NCI-H748 (cell line): ENCODE data around the gene ING1.
"Not testable (repeated sequence)": the region's sequence is repeated elsewhere in the genome, so short reads cannot be mapped to it uniquely, and the experiment has no call there.

Experiments
- DNase-seq: peaks from one replicate; lab custom pipeline; 2025; ENCODE audit not compliant: unreplicated experiment; lab: John Stamatoyannopoulos, UW

The ING1 gene

DNA sequence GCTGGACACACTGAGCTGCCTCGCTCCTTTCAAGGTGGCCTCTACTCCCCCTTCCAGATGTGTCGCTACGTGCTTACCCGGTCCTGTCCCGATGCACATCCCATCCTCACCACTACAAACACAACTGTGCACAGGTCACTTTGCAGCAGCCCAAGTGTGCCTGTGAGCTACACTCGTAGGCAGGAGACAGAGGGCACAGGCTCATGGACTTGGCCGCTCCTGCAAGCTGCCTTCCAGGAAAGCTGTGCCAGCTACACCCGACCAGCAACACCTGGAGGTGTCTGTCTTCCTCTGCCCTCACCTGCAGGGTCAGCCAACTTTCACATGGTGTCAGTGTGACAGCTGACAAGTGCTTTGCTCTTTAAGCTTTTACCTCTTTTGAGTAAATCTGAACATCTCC lies 23.0 kb upstream of the ING1 start:
- DNase-seq, result no peak

DNA sequence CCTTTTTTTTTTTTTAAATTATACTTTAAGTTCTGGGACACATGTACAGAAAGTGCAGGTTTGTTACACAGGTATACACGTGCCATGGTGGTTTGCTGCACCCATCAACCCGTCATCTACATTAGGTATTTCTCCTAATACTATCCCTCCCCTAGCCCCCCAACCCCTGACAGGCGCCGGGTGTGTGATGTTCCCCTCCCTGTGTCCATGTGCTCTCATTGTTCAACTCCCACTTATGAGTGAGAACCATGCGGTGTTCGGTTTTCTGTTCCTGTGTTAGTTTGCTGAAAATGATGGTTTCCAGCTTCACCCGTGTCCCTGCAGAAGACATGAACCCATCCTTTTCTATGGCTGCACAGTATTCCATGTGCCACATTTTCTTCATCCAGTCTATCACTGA lies 17.7 kb upstream of the ING1 start:
- DNase-seq, result not testable (repeated sequence)

DNA sequence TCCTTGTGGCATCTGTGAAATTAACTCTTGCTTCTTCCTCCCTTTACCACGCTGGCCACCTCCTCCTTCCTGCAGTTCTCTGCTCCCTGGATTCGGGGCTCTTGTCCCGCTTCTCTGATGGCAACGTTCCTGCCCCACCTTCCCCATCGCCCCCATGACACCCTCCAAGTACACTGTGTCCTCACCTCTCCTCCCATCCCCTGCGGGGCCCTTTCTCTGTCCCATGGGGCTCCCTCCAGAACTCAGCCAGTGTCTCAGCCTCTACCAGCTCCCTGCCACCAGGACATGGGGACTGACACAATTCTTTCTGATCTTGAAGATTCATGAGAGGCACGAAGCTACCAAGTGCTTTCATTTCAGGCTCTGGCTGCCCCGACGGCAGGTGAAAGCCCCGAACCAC lies 16.7 kb upstream of the ING1 start:
- no peak for DNase-seq

DNA sequence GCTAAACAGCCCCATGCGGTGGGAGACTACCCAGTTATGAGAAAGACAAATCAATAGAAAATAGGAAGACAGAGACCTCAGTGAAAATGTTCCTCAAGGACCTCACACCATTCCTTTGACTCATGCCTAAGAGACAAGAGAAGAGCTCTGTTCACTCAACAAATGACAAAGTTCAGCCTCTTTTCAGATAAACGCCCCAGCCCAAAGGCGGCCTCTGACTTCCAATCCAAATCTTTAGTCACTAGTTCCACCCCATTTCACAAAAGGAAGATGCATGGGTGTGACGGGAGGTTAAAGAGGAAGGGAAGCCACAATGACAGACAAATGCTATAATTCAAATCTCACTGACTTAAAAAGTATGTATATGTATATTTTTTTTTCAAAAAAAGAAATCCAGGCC lies 15.7 kb upstream of the ING1 start:
- no peak for DNase-seq

DNA sequence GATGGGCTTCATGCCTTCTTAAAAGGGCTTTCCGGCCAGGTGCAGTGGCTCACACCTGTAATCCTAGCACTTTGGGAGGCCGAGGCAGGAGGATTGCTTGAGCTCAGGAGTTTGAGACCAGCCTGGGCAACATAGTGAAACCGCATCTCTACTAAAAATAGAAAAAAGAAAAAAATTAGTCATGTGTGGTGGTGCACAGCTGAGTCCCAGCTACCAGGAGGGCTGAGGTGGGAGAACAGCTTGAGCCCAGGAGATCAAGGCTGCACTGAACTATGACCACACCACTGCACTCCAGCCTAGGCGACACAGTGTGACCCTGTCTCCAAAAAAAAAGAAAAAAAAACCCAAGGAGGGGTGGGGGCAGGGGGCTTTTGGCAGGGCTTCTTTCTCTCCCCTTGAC lies 14.8 kb upstream of the ING1 start:
- DNase-seq, result no peak

DNA sequence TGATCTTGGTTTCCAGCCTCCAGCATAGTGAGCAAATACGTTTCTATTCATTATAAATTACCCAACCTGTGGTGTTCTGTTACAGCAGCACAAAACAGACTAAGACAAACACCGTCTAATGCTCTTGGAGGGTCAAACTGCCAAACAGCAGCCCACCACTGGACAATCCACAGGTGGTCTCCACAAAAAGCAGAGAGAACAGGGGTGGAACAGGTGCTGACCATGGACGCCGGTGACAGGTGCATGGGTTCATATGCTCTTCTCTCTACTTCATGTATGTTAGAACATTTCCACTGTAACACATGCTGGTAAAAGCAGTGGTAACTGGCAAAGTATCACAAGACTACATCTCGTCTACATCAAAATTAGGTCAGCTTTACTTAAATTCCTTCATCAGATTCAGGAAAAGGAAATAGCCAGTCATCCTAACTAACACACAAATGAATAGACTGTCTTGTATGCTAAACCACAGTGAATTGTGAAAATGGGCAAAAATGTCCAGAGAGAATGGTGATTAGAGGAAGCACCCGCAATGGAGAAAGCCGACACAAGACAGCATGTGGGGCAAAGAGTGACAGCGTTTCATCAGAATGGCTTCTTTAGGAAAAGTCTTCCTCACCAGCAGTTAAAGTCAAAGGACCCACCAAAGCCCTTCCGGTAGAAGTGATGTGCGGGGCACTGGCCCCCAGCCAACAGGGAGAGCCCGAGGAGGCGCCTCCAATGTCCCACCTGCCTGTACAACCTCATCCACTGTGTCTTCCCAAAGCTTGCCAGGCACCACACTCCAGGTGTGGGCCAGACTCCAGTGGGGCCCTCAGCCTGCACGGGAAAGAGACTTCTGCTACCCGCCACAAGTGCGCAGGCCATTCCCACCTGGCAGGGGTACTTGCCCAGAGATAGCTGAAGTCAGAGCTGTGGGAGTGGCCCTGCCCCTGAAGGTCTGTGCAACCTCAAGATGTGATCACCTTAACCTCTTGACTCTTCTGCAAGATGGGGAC lies 14.1 kb upstream of the ING1 start:
- peak; percentile 68 for DNase-seq

DNA sequence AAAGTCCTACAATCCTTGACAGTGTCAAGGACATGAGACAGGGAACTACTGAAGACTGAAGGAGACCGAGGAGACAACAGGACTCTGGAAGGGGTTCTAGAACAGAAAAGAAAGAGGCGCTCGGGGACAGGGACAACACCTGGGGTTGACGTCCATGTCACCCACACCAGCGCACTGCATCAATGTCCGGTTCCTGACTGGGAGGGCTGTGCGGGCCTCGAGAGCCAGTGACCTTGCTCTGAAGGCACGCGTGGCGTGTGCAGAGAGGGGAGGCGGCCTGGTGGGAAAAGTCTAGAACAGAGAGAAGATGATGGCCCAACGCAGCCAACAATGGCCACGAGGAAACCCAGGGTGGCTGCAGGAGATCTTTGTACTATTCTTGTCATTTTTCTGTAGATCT lies 13.3 kb upstream of the ING1 start:
- DNase-seq, result no peak

DNA sequence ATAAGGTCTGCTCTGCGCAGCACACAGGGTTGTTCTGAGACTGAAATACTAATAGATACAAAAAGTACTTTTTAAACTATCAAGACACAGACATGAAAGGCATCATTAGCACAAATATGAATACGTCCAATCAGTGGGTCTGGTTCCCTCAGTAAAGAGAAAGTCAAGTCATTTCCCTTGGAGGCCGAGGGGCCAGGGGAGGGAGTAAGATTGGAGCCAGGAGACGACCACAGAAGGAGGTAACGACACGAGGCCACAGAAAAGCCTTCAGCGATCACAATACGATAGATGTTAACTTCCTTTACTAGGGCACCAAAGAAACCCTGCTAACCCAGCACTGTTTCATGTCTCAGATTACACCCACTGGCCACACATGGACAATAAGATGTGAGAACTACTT lies 12.9 kb upstream of the ING1 start:
- no peak for DNase-seq

DNA sequence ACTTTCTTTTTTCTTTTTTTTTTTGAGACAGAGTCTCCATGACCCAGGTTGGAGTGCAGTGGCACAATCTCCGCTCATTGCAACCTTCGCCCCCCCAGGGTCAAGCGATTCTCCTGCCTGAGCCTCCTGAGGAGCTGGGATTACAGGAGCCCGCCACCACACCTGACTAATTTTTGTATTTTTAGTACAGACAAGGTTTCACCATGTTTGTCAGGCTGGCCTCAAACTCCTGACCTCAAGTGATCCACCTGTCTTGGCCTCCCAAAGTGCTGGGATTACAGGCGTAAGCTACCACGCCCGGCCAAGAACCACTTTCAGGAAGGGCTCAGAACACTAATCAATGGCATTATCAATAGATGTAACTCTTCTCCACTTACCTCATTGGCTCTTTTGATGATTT lies 12.4 kb upstream of the ING1 start:
- DNase-seq, result not testable (repeated sequence)

DNA sequence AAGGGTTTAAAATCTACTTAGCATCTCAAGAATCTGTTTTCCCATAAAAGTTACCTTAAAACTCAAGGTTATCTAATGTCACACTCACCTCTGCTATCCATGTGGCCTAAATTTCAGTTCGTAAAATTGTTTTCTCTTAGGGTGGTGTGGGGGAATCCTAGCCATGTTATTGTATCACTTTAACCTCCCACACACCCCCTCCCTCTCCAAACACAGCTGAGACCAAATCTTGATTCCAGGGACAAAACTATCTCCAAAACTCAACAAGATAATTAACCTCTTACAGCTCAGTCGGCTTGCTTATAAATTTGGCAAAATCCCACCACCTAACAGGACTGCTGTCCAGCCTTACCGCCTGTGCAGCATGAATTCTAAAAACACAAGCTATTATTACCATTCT lies 11.4 kb upstream of the ING1 start:
- DNase-seq, result no peak

DNA sequence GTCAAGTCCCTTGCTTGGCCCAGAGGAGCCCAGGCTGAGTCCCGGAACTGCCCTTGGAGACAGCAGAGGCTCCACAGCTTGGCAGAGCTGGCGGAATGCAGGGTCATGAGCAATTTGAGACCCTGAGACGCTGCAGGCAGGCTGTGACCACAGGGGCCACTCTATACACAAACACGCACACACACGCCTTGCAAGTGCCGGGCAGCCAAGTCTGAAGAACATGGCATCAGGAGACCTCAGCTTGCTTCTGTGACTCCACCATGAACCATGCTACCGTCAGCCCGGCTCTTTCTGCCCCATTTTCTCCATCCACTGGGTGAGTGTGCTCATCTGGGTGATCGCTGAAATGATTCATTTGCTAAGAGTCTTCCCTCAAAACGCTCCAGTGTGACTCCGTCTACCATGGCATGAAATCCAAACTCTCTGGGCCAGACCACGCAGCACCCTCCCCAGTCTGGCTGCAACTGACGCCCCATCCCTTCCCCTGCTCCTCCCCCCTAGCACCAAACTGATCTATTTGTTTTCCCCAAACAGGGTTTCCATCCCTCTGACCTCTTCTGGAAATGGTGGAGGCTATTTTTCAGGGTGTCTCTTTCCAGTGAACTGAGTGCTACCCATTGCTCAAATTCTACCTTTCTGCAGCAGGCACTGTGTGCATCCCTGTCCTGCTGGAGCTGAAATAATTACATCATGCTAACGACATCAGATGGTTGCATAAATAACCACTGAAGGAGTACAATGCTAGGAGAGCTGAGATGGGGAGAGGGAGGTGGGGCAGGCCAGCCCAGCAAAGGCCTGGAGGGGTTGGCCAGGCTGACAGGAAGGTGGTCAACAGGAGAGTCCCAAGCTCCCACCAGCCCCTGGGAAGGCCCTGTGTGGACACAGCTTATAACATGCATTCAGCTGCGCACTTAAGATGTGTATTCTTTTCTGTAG lies 10.6 kb upstream of the ING1 start:
- no peak for DNase-seq

DNA sequence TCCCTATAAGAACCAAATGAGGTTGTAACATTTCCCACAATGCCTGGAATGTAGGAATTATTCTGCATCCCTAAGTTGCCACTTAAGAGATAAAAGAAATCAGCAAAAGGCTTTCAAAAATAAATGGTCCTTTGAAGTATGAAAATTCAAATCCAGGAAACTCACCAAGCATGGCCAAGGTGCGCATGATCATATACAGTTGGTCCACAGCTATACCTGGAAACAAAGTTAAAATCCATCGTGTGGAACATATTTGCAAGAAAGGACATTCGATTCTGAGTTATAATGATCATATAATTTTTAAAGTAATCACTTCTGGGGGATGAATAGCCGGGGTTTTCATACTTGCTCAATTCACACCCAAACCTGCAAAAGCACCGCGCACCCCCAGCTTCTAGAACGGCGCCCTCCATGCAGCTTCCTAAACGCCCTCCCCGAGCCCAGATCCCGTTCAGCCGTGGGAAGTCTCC lies 8.1 kb upstream of the ING1 start:
- DNase-seq, result no peak

DNA sequence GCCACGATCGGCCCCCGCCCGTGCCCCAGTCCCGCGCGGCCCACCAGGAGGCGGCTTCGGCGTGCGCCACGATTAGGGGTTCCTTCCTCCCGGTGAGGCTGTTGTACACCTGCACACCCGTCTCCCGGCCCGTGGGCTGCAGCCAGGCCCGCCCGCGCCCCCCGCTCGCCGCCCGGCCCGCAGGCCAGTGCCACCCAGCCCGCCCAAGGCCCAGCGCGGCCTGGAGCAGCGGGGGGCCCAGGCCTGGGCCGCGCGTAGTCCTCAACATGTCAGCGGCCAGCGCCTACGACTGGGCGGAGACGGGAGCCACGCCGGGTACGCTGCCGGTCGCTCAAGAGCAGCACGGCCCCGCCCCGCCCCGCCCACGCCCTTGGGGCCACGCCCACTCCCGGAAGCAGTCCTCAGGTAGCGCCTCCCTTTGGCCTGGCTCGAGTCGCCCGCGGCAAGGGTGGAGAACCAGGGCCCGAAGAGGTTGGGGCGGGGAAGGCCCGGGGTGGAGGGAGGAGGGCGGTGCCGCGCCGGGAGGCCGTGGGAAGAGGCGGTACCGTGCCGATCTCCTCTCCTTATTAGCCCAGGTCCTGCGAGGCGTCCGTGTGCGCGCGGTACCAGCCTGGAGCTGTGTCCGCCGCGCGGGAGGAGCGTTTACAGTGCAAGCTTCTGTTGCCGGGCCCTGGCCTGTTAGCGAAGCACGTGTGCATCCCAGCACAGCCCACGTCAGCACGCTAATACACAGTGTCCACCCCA lies 7.5 kb upstream of the ING1 start, which contains the start of gene CARS2:
CARS2 (minus strand) TSS at position 291 of the 744 bp plus-strand sequence; CDS start at position 268, 23 bp downstream.
- peak; percentile 98 for DNase-seq

DNA sequence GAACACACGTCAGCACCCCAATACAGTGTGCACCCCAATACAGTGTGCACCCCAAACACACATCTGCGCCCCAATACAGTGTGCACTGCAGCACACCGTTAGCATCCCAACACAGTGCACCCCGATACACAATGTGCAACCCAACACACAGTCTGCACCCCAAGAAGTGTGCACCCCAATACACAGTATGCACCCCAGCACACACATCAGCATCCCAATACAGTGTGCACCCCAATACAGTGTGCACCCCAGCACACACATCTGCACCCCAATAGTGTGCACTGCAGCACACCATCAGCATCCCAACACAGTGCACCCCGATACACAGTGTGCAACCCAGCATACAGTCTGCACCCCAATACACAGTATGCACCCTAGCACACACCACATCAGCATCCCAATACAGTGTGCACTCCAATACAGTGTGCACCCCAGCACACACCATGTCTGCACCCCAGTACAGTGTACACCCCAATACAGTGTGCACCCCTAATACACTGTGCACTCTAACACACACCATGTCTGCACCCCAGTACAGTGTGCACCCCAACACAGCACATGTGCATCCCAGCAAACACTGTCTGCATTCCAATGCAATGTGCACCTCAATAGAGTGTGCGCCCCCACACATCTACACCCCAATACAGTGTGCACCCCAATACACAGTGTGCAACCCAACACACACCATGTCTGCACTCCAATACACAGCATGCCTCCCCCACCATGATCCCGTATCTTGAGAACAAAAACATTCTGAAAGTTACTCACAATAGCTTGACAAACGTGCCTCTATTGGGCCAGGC lies 6.7 kb upstream of the ING1 start:
- no peak for DNase-seq

DNA sequence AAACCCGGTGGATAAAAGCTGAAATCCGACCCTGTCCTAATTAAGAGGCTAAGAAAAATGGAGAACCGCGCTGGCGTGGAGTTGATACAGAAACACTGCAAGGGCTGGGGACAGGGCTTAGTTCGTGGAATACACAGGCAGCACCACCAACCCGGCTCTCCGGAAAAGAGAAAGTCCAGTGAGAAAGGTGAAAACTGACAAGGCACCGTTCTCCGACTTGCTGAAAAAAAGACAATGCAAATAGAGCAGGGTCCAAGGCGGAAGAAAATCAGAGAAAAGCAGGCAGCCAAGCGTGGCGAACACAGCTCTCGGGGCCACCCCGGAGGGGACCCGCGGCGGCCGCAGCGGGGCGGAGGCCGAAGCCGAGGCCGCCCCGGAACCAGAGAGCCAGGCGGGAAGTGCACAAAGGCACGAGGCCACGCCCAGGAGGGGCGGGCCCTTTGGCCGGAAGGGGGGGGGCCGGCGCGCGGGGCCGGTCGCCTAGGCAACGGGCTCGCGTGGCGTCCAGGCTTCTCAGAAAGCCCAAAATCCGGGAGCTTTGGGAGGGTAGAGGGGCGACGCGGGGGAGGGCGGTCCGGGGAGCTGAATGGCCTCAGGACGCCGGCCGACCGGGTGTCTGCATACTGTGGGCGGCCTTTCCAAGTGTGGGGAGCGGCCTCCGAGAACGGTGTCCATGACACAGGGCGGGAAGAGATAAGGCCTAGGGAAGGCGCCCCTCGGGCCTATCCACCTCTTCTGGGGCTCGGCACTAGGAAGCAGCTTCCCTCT lies 1.2 kb upstream of the ING1 start:
- DNase-seq, result peak; percentile 91

DNA sequence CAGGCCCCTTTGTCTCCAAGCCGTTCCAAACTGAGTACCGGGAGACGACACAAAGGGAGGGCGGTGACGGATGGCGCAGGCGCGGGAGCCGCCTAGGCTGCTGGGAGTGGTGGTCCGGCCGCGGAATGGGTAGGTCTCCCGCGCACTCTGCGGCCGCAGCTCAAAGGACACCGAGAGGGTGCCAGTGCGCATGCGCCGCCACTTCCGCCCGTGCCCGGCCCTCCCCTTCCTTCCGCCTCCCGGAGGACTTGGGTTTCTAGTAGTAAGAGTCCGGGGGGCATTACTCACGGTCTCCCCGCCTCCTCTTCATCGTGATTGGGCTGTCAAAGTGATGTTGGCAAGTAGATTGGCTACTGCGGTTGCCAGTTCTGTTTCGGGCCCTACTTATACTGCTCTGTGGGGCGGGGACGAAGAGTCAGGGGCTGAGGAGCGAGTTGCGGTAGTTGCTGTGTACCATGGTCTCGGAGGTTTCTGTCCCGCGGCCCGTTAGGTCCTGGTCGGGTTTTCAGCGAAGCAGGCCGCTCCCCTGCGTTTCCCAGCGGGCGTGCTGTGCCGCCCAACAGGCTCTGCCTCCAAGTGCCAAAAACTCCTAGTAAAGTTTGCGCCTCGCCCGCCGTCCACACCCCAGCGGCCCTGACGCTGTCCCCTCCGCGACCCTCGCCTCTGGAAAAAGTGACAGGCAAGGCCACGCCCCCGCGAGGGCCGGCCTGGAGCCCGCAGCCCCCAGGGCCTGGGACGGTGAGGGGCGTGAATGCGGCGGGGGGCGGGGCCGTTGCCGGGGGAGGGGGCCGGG lies 455 bp upstream of the ING1 start:
- peak; percentile 99 for DNase-seq

DNA sequence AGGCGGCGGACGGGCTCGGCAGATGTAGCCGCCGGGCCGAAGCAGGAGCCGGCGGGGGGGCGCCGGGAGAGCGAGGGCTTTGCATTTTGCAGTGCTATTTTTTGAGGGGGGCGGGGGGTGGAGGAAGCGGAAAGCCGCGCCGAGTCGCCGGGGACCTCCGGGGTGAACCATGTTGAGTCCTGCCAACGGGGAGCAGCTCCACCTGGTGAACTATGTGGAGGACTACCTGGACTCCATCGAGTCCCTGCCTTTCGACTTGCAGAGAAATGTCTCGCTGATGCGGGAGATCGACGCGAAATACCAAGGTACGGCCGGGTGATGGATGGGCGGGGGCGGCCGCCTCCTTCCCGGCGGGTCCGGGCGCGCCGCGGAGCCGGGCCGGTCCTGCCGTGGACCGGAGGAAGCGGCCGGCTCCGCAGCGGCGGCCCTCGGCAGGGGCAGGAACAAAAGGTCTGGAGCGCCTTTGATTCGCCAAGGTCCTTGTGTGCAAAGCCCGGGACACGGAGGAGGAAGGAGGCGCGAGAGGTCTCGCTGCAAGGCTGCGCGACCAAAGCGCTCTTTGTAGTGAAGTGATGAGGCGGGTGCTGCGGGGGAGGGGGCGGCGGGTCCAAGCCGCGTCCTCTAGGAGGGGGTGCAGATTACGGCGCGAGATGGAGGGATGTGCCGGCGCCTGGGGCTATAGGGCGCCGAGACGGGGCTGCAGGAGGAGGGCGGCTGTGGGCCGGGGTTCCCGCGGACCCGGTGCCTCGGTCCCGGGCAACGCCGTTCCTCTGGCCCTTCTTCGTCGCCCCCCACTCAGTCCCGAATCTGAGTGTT lies 689 bp downstream of the ING1 start:
- peak; percentile 62 for DNase-seq
